Mesendoderm (in vitro differentiated cells): Measurements from ENCODE around the gene AGRN.

Experiments
- DNase-seq: peaks from one replicate; pipeline ENCODE4 v3.0.0; 2013
- H2AK5ac ChIP-seq: 2 replicates; pipeline ENCODE4 v1.6.1; 2013; ENCODE audit warnings: low read length, inconsistent platforms
- H2BK120ac ChIP-seq: 2 replicates; pipeline ENCODE4 v1.6.1; 2013; ENCODE audit warnings: low read depth, mild to moderate bottlenecking, low read length, moderate library complexity, mixed read lengths
- H2BK15ac ChIP-seq: replicated peaks from 2 replicates; pipeline ENCODE4 v1.6.1; 2013; ENCODE audit warnings: low read depth, mild to moderate bottlenecking, moderate library complexity
- H2BK5ac ChIP-seq: 2 replicates; pipeline ENCODE4 v1.6.1; 2013; ENCODE audit warnings: low read length, inconsistent platforms
- H3K18ac ChIP-seq: 2 replicates; pipeline ENCODE4 v1.6.1; 2013; ENCODE audit warnings: mild to moderate bottlenecking, low read length, mixed read lengths
- H3K23ac ChIP-seq: one replicate; pipeline ENCODE4 v1.6.1; 2013; ENCODE audit warnings: low read length
- H3K27ac ChIP-seq: 2 replicates; pipeline ENCODE4 v1.5.1; 2013; ENCODE audit warnings: low read depth, mild to moderate bottlenecking, inconsistent platforms, low read length, moderate library complexity
- H3K27me3 ChIP-seq: 2 replicates; pipeline ENCODE4 v1.6.1; 2013; ENCODE audit warnings: low read length, control low read depth, mild to moderate bottlenecking, inconsistent platforms; ENCODE audit not compliant: insufficient read depth, poor library complexity
- H3K36me3 ChIP-seq: 2 replicates; pipeline ENCODE4 v1.6.1; 2013; ENCODE audit warnings: low read length, inconsistent platforms; ENCODE audit not compliant: control insufficient read depth, insufficient read depth
- H3K4ac ChIP-seq: one replicate; pipeline ENCODE4 v1.6.1; 2013; ENCODE audit warnings: low read depth, mild to moderate bottlenecking, low read length, moderate library complexity
- H3K4me1 ChIP-seq: 2 replicates; pipeline ENCODE4 v1.6.1; 2013; ENCODE audit warnings: low read depth, low read length, inconsistent platforms; ENCODE audit not compliant: control insufficient read depth
- H3K4me2 ChIP-seq: 2 replicates; pipeline ENCODE4 v1.6.1; 2013; ENCODE audit warnings: low read length
- H3K4me3 ChIP-seq: 2 replicates; pipeline ENCODE4 v1.5.1; 2013; ENCODE audit warnings: mild to moderate bottlenecking, low read length
- H3K56ac ChIP-seq: one replicate; pipeline ENCODE4 v1.6.1; 2013; ENCODE audit warnings: low read length
- H3K79me1 ChIP-seq: 2 replicates; pipeline ENCODE4 v1.6.1; 2013; ENCODE audit warnings: low read length, inconsistent platforms
- H3K79me2 ChIP-seq: 2 replicates; pipeline ENCODE4 v1.6.1; 2013; ENCODE audit warnings: mild to moderate bottlenecking, low read length; ENCODE audit not compliant: control insufficient read depth, insufficient read depth
- H3K9ac ChIP-seq: 2 replicates; pipeline ENCODE4 v1.6.1; 2013; ENCODE audit warnings: low read length, inconsistent platforms
- H4K5ac ChIP-seq: one replicate; pipeline ENCODE4 v1.6.1; 2013; ENCODE audit warnings: low read length
- H4K8ac ChIP-seq: one replicate; pipeline ENCODE4 v1.6.1; 2013; ENCODE audit warnings: low read depth, mild to moderate bottlenecking, control low read depth, low read length, moderate library complexity
- WGBS: extraction: QIAGEN DNeasy Blood & Tissue Kit; methylation state at CpG from one replicate; pipeline ENCODE4 v1.1.7; 2013; ENCODE audit warnings: low lambda C conversion rate, missing lambda C conversion rate; ENCODE audit not compliant: insufficient coverage; ENCODE audit errors: extremely low coverage; 5-methylcytosine and 5-hydroxymethylcytosine counted together

Gene AGRN

GRCh38 chr1:1086911-1087341, 67.0 kb downstream of the AGRN start:
- Histone ChIP-seq H3K56ac (no peak overlapping the region), H3K4me3 (no peak overlapping the region), H2BK15ac (no peak overlapping the region), H2AK5ac (no peak overlapping the region), H3K27me3 (no peaks in the 10 kb centered on the region), H2BK5ac (no peak overlapping the region), H4K5ac (no peak overlapping the region), H4K8ac (no peak overlapping the region), H2BK120ac (no peak overlapping the region), H3K23ac (no peak overlapping the region), H3K79me2 (no peaks in the 10 kb centered on the region), H3K4me1 (no peaks in the 10 kb centered on the region), H3K4ac (no peak overlapping the region), H3K18ac (no peak overlapping the region), H3K79me1 (no peaks in the 10 kb centered on the region), H3K36me3 (no peaks in the 10 kb centered on the region), H3K9ac (no peak overlapping the region), H3K27ac (no peak overlapping the region), H3K4me2 (no peak overlapping the region)
- no CpG with 5 or more reads among the region's 17 CpGs for WGBS
- DNase-seq: no peak

DNA sequence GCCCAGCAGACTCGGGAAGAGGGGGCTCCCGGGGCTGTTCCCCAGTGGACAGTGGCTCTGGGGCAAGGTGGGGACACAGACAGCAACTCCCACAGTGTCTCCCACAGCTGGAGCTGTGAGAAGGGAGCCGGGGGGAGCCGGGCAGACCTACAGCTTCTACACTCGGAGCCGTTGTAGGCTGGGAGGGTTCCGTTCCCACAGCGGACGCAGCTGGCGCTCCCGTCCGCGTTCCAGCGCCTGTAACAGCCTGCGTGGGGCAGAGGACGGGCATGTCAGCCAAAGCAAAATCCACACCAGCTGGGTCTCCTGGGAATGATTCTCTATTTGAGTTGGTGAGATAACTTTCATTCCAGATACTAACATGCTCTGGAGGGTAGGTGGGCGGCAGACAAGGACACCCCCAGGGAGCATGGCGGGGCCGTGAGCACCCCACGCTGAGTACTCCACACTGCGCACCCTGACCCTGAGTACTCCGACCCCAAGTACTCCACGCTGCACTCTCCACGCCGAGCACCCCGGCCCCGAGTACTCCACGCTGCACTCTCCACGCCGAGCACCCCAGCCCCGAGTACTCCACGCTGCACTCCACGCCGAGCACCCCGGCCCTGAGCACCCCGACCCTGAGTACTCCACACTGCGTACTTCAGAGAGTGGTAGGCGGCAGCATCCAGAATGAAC, 67.6 kb downstream of the AGRN start:
- Histone ChIP-seq H3K4ac (no peak overlapping the region), H3K4me1 (no peaks in the 10 kb centered on the region), H3K27ac (no peak overlapping the region), H3K27me3 (no peaks in the 10 kb centered on the region), H2BK15ac (no peak overlapping the region), H3K79me1 (no peaks in the 10 kb centered on the region), H4K5ac (no peak overlapping the region), H2BK5ac (no peak overlapping the region), H4K8ac (no peak overlapping the region), H3K23ac (no peak overlapping the region), H3K18ac (no peak overlapping the region), H2BK120ac (no peak overlapping the region), H3K56ac (no peak overlapping the region), H3K36me3 (no peaks in the 10 kb centered on the region), H3K4me2 (no peak overlapping the region), H3K79me2 (no peaks in the 10 kb centered on the region), H3K9ac (no peak overlapping the region), H3K4me3 (no peak overlapping the region), H2AK5ac (no peak overlapping the region)
- no CpG with 5 or more reads among the region's 38 CpGs for WGBS
- no peak for DNase-seq

DNA sequence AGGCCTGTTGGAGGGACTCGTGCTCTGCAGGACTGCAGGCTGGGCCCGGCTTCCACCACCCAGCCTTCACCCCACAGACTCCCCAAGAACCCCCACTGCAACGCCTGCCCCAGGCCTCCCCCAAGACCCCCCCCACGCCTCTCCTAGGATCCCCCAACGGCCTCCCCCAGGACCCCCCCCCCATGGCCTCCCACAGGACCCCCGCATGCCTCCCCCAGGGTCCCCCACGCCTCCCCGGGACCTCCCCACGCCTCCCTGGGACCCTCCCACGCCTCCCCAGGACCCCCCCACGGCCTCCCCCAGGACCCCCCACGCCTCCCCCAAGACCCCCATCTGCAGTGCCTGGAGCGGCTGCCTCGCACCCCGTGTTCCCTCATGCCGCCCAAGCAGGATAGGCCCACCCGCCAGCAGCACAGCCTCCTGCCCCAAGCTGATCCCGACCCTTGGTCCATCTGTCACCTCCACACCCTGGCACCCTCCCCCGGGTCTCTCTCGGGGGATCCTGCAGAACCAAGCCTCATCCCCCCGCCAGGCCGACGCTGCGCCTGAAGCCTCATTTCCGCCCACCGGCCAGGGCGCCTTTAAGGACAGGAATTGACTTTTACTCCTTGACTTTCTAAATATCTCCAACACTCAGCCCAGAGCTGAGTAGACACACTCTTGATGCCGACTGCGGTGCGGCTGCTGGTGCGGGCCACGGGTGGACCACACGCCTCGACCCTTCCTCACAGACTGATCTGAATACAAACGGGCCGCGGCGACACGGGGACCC, 68.3 kb downstream of the AGRN start:
- no peak overlapping the region for H4K8ac ChIP-seq
- no peak overlapping the region for H3K4me3 ChIP-seq
- no peak overlapping the region for H2AK5ac ChIP-seq
- H4K5ac ChIP-seq: no peak overlapping the region
- H3K27me3 ChIP-seq: no peaks in the 10 kb centered on the region
- no peak overlapping the region for H3K4ac ChIP-seq
- no peaks in the 10 kb centered on the region for H3K4me1 ChIP-seq
- no peak overlapping the region for H3K9ac ChIP-seq
- H3K56ac ChIP-seq: no peak overlapping the region
- H2BK5ac ChIP-seq: no peak overlapping the region
- no peaks in the 10 kb centered on the region for H3K79me2 ChIP-seq
- H3K18ac ChIP-seq: no peak overlapping the region
- no peak overlapping the region for H3K27ac ChIP-seq
- no peaks in the 10 kb centered on the region for H3K36me3 ChIP-seq
- H2BK15ac ChIP-seq: no peak overlapping the region
- no CpG with 5 or more reads among the region's 39 CpGs for WGBS
- no peak overlapping the region for H2BK120ac ChIP-seq
- no peaks in the 10 kb centered on the region for H3K79me1 ChIP-seq
- H3K4me2 ChIP-seq: no peak overlapping the region
- no peak overlapping the region for H3K23ac ChIP-seq
- no peak for DNase-seq

GRCh38 chr1:1088801-1089680, 69.1 kb downstream of the AGRN start:
- Histone ChIP-seq H3K27me3 (no peaks in the 10 kb centered on the region), H3K4me3 (no peak overlapping the region), H3K79me2 (no peaks in the 10 kb centered on the region), H3K79me1 (no peaks in the 10 kb centered on the region), H3K9ac (no peak overlapping the region), H3K4me2 (no peak overlapping the region), H3K27ac (no peak overlapping the region), H3K23ac (no peak overlapping the region), H4K5ac (no peak overlapping the region), H3K4ac (no peak overlapping the region), H2BK5ac (no peak overlapping the region), H3K4me1 (no peaks in the 10 kb centered on the region), H4K8ac (no peak overlapping the region), H2BK120ac (no peak overlapping the region), H3K56ac (no peak overlapping the region), H3K36me3 (no peaks in the 10 kb centered on the region), H3K18ac (no peak overlapping the region), H2BK15ac (no peak overlapping the region), H2AK5ac (no peak overlapping the region)
- WGBS: no CpG with 5 or more reads among the region's 46 CpGs
- DNase-seq: no peak

DNA sequence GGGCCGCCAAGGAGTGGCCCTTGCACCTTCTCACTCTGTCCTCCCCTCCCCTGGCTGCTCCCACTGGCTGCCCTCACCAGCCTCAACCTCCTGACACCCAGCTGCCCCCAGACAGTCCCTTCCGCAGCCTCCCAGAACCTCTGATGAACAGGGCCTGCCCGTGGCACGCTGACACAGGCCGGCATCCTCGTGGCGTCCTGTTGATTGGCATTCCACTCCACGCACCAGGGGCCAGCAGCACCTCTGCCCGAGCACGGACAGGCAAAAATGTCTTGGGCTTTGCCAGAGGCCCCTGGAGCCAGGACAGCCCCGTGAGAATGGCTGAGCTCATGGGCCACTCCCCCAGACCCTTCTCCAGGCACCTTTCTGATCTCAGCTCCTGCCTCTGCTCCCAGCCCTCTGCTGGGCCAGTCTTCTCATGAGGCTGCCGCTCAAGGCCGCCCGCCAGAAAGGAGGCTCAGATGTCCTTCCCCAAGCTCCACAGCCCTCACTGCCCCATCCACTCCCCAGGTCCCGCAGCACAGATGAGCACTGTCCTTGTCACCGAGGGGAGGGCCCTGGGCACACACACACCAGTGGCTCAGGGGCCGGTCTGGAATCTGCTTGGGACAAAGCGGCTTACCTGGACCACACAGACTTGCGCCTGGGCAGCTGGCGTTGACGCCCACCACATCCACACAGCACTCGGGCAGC, 70.0 kb downstream of the AGRN start:
- H3K18ac ChIP-seq: no peak overlapping the region
- no peaks in the 10 kb centered on the region for H3K27me3 ChIP-seq
- H3K27ac ChIP-seq: no peak overlapping the region
- H3K9ac ChIP-seq: no peak overlapping the region
- H3K79me2 ChIP-seq: no peaks in the 10 kb centered on the region
- no peak overlapping the region for H3K4ac ChIP-seq
- no peak for DNase-seq
- H3K4me2 ChIP-seq: no peak overlapping the region
- no peak overlapping the region for H3K23ac ChIP-seq
- no peak overlapping the region for H3K4me3 ChIP-seq
- no peak overlapping the region for H4K5ac ChIP-seq
- H3K79me1 ChIP-seq: no peaks in the 10 kb centered on the region
- no peak overlapping the region for H2BK5ac ChIP-seq
- H3K56ac ChIP-seq: no peak overlapping the region
- H2BK120ac ChIP-seq: no peak overlapping the region
- H3K36me3 ChIP-seq: no peaks in the 10 kb centered on the region
- H4K8ac ChIP-seq: no peak overlapping the region
- WGBS: no CpG with 5 or more reads among the region's 22 CpGs
- H2AK5ac ChIP-seq: no peak overlapping the region
- no peak overlapping the region for H2BK15ac ChIP-seq
- H3K4me1 ChIP-seq: no peaks in the 10 kb centered on the region
